D721Med (cell line): Measurements from ENCODE around the gene TRAK1.

Source experiments
- DNase-seq: peaks from one replicate; pipeline ENCODE4 v3.0.0; 2011; ENCODE audit warnings: low spot score; ENCODE audit not compliant: insufficient read length
- FAIRE-seq: peaks from 2 replicates; lab custom pipeline; 2011; peaks lifted over from hg19 to GRCh38; lab: Jason Lieb, UNC
- TF ChIP-seq, protein P1 (sequence below): IDR thresholded peaks from 2 replicates; pipeline ENCODE4 v1.5.1; 2012; ENCODE audit warnings: mild to moderate bottlenecking, control low read depth; ENCODE audit not compliant: insufficient read depth; ENCODE audit errors: missing control alignments

TRAK1 gene

DNA sequence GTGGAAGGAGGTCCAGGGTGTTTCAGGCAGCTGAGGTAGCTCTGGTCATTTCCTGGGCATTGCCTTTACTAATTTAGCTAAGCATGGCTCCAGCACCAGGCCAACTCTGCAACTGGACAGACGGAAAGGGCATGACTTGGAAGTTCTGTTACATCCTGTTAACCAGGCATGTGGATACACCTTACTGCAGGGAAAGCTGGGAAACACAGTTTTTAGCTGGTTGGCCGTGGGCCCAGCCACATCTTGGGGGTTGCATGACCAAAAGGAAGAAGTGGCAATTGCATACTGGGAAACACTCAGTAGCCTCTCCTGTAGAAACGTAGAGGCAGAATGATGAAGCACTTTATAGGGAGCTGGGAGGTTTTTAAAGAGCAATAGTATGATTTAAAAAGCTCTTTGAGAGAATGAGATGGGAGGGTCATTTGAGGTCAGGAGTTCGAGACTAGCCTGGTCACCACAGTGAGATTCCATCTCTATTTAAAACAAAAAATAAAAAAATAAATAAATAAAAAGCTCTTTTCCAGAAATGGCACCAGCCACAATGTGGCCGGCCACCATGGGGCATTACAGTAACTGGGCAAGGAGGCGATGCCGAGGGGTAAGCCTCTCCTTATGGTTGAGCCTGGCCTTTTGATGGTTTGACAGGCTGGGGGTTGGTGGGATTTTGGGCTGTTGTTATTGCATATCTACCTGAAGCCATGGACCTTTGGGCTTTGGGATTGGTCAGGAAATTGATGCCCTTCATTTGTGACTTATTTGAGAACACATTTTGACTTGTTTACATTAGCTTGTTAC lies 28.6 kb downstream of the TRAK1 start:
- TF ChIP-seq, protein P1, sequence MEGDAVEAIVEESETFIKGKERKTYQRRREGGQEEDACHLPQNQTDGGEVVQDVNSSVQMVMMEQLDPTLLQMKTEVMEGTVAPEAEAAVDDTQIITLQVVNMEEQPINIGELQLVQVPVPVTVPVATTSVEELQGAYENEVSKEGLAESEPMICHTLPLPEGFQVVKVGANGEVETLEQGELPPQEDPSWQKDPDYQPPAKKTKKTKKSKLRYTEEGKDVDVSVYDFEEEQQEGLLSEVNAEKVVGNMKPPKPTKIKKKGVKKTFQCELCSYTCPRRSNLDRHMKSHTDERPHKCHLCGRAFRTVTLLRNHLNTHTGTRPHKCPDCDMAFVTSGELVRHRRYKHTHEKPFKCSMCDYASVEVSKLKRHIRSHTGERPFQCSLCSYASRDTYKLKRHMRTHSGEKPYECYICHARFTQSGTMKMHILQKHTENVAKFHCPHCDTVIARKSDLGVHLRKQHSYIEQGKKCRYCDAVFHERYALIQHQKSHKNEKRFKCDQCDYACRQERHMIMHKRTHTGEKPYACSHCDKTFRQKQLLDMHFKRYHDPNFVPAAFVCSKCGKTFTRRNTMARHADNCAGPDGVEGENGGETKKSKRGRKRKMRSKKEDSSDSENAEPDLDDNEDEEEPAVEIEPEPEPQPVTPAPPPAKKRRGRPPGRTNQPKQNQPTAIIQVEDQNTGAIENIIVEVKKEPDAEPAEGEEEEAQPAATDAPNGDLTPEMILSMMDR, result no peak
- DNase-seq (no peak), FAIRE-seq (no peak)

DNA sequence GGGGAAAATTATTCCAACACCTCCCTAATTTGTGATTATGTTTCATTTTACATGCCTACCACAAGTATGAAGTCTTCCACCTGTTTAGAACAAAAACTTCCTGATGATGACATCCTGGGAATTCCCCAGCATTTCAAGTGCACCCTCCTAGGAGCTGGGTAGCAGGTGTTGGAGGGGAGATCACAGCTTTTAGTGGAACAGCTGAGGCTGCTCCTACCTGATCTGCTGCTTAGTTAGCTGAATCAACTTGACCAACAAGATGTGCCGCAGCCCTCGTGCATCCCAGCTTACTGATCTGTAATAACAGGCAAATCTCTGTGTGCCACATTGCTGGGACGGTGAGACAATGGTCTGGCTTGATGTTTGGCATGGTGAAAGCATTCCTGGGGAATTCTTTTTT lies 29.7 kb downstream of the TRAK1 start:
- FAIRE-seq (no peak), DNase-seq (no peak)
- TF ChIP-seq, protein P1, result no peak

DNA sequence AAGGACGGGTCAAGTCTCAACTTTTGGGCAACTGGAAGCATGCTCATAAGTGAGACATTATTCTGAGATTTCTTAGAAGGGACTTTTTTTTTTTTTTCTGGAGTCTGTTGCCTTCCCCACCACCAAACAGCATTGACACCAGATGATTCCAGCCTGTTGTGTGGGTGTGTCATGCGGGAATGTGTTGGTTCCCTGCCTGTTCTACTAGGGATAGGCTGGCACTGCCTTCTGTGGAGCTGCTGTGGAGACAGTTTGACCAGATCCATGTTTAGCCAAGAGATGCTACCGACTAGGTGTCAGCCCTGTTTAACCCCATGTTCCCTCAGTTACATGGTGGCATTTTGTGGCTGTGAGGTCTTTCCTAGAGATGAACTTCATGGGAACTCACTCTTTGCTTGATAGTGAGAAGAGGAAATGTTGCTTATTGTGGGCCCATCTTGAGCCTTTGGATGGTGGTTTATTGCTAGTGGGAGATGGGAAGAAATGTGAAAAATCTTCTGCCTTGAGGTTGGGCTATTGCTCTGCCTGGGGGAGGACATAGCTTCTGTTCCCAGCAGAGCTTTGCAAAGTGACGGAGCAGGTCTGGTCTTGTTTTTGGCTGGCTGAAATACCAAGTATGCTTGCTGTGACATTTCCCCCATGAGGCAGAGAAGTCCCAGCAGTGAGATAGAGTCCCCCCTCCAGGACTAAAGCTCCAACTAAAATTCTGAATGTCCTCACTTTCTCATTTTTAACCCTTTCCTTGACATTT lies 31.3 kb downstream of the TRAK1 start:
- TF ChIP-seq, protein P1, result no peak
- no peak for DNase-seq
- no peak for FAIRE-seq

DNA sequence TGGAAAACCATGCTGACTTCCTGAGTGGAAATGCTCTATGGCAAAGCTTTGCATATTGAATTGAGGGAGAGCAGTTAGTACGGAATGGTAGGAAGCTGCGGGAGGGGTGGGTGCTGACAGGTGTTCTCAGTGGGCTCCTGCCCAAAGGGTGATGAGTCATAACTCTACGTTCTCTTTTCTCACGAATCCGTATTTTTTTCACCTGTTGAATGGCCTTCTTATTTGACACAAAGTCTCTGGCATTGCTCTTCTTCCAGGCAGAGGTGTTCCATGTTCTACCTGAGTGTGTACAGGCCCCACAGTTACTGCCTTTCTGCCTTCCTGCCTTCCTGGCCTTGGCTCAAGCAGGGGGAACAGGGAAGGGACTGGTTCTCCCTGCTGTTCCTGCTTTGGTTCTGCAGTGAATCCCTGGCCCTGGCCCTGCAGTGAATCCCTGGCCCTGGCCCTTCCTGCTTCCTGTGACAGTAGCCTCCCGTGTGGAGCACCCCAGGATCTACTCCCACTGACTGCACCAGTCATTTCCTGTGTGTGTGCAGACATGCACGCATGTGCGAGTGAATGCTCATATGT lies 31.9 kb downstream of the TRAK1 start:
- TF ChIP-seq, protein P1, result no peak
- no peak for FAIRE-seq
- DNase-seq, result no peak

DNA sequence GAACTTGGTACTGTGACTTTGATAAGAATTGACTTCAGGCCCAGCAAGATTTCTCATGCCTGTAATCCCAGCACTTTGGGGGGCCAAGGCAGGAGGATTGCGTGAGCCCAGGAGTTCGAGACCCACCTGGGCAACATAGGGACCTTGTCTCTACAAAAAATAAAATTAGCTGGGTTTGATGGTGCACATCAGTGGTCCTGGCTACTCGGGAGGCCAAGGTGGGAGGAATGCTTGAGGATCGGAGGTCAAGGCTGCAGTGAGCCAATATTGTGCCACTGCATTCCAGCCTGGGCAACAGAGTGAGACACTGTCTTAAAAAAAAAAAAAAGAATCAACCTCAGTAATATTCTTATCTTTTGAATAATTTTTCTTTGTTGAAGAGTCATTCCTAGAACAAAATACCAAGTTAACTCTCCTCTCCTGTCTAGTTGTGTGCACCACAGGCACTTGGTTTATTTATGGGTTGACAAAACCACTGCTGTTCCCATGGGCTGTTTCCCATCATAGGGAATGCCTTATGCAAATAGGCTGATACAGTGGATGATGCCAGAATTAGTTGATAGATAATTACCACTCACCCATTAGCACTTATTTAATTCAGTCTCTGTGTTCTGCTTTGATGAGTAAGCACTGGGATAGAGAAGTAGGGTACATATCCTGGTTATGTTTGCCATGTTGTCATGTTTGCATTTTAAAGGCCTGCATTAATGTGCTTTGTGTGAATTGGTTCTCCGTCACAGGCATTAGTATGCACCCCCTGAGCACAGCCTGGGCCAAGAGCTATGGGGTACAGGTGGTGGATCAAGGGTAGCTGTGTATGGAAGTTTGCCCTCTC lies 32.9 kb downstream of the TRAK1 start:
- DNase-seq (no peak), FAIRE-seq (no peak)
- TF ChIP-seq, protein P1, result no peak

DNA sequence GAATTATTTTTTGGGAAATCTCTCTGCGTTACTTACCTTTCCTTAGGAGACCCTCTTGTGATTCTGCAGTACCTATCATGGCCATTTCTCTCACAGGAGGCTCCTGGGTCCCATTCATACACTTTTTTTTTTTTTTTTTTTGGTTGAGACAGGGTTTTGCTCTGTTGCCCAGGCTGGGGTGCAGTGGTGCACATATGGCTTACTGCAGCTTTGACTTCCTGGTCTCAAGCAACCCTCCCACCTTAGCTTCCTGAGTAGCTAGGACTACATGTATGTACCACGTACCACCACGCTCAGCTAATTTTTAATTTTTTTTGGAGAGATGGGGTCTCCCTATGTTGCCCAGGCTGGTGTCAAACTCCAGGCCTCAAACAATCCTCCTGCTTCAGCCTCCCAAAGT lies 36.1 kb downstream of the TRAK1 start:
- TF ChIP-seq, protein P1, result no peak
- DNase-seq (no peak), FAIRE-seq (no peak)
